K562 (cell line): Measurements from ENCODE around the gene ZNF385D. TPM values are rescaled to one million over a fixed set of nuclear protein-coding genes. Genes with fewer than 3 reads are reported as not detected.
A peak's percentile ranks its signal among the peaks of the same experiment; 100 is the strongest.

Experiments
- ATAC-seq: fragments of 200-7000 bp; cut with Tn5 transposase; 3 replicates; pipeline ENCODE4 v1.9.1; 2020; ENCODE audit warnings: moderate library complexity
- BruUV-seq: library from RNA; stranded (reverse); fragments of 400-500 nt; replicated peaks from 2 replicates; lab custom pipeline; 2021; lab: Mats Ljungman, UMichigan
- CTCF ChIA-PET: fragments of 300-600 bp; formaldehyde crosslinking; extraction: SDS; loops from one replicate; lab custom pipeline; 2021; ENCODE audit warnings: low intra/inter-chr PET ratio; lab: Yijun Ruan, JAX
- POLR2A ChIA-PET: fragments of 300-600, 350-650 bp; sonication (Branson Sonifier 250); formaldehyde crosslinking; extraction: SDS; loops from one replicate; lab custom pipeline; 2021; ENCODE audit warnings: antibody characterized with exemption, inconsistent platforms; lab: Yijun Ruan, JAX
- DNase-seq, 4 experiments: peaks; one replicate each; pipeline versions ENCODE4 v3.0.0 to v3.0.0-alpha.2; 2011 to 2018; ENCODE audit warnings: low spot score in 3 of 4, mixed read lengths in 3 of 4; ENCODE audit errors: extremely low read depth in 1 of 4
- FAIRE-seq: peaks from 2 replicates; lab custom pipeline; 2011; peaks lifted over from hg19 to GRCh38; lab: Jason Lieb, UNC
- H2AFZ ChIP-seq: 2 replicates; pipeline ENCODE4 v1.6.0; 2011; ENCODE audit warnings: low read depth, low read length, control low read depth, inconsistent platforms
- H3K27ac ChIP-seq: fragments of 200-600 bp; 3 replicates; pipeline ENCODE4 v1.8.0; 2011; ENCODE audit warnings: low read depth, mild to moderate bottlenecking, control low read depth, inconsistent platforms, low read length, moderate library complexity, mixed read lengths; ENCODE audit errors: extremely low read depth
- H3K27me3 ChIP-seq, 2 experiments: fragments of 300-600 bp in 1 of 2; 2 replicates in 1 of 2; 3 replicates in 1 of 2; pipeline versions ENCODE4 v1.6.0 to v1.8.0; 2011; ENCODE audit warnings: inconsistent platforms in 2 of 2, low read length in 2 of 2, mild to moderate bottlenecking in 1 of 2, mixed read lengths in 1 of 2, moderate library complexity in 1 of 2; ENCODE audit not compliant: control insufficient read depth in 2 of 2, insufficient read depth in 2 of 2
- H3K36me3 ChIP-seq: fragments of 300-600 bp; 3 replicates; pipeline ENCODE4 v1.8.0; 2011; ENCODE audit warnings: mild to moderate bottlenecking, low read length, inconsistent platforms; ENCODE audit not compliant: control insufficient read depth, insufficient read depth
- H3K4me1 ChIP-seq, 2 experiments: fragments of 200-600 bp in 1 of 2; replicated peaks in 1 of 2; 2 replicates in 1 of 2; 3 replicates in 1 of 2; pipeline versions ENCODE4 v1.5.1 to v1.8.0; 2011; ENCODE audit warnings: inconsistent platforms in 2 of 2, low read length in 2 of 2, mild to moderate bottlenecking in 1 of 2, mixed read lengths in 1 of 2, moderate library complexity in 1 of 2; ENCODE audit not compliant: control insufficient read depth in 2 of 2, insufficient read depth in 2 of 2
- H3K4me2 ChIP-seq: 2 replicates; pipeline ENCODE4 v1.6.1; 2011; ENCODE audit warnings: low read length, control low read depth, inconsistent platforms, mixed read lengths; ENCODE audit not compliant: insufficient read depth
- H3K4me3 ChIP-seq: fragments of 200-600 bp; sonication (generic), shearing (Covaris generic); 2 replicates; pipeline ENCODE4 v1.5.1; 2016; ENCODE audit warnings: control low read depth, inconsistent platforms
- H3K79me2 ChIP-seq: fragments of 200-600 bp; 3 replicates; pipeline ENCODE4 v1.8.0; 2011; ENCODE audit warnings: low read length, inconsistent platforms; ENCODE audit not compliant: control insufficient read depth, insufficient read depth
- H3K9ac ChIP-seq, 2 experiments: 2 replicates each; pipeline versions ENCODE4 v1.6.0 to v1.6.1; 2011; ENCODE audit warnings: low read depth in 2 of 2, low read length in 2 of 2, control low read depth in 1 of 2, inconsistent platforms in 1 of 2, mild to moderate bottlenecking in 1 of 2, mixed read lengths in 1 of 2; ENCODE audit not compliant: insufficient read depth in 1 of 2
- H3K9me1 ChIP-seq: one replicate; pipeline ENCODE4 v1.6.0; 2011; ENCODE audit warnings: inconsistent platforms, mild to moderate bottlenecking, low read length, moderate library complexity; ENCODE audit not compliant: control insufficient read depth, insufficient read depth
- H3K9me3 ChIP-seq: replicated peaks from 2 replicates; pipeline ENCODE4 v1.5.1; 2011; ENCODE audit warnings: low read depth, low read length, inconsistent platforms; ENCODE audit not compliant: control insufficient read depth, insufficient read depth
- H4K20me1 ChIP-seq: replicated peaks from 2 replicates; pipeline ENCODE4 v1.6.1; 2011; ENCODE audit warnings: low read length, inconsistent platforms, mixed read lengths; ENCODE audit not compliant: control insufficient read depth, insufficient read depth
- ARNT ChIP-seq, 2 experiments: fragments of 450-650 bp; IDR thresholded peaks; 2 replicates each; pipeline ENCODE4 v1.6.1; 2016; ENCODE audit warnings: mild to moderate bottlenecking in 1 of 2
- CEBPB ChIP-seq: fragments of 450-650 bp; IDR thresholded peaks from 2 replicates; pipeline ENCODE4 v1.6.1; 2016; ENCODE audit warnings: missing genetic modification characterization, missing compliant biosample characterization
- CREB3L1 ChIP-seq: fragments of 450-650 bp; IDR thresholded peaks from 2 replicates; pipeline ENCODE4 v1.6.1; 2014; ENCODE audit warnings: low read depth, mild to moderate bottlenecking, moderate library complexity, borderline replicate concordance
- DDX20 ChIP-seq: fragments of 450-650 bp; IDR thresholded peaks from 2 replicates; pipeline ENCODE4 v1.6.1; 2016; ENCODE audit warnings: missing genetic modification characterization, low read depth, mild to moderate bottlenecking, missing compliant biosample characterization, moderate library complexity
- E2F4 ChIP-seq: sonication (generic); formaldehyde crosslinking; IDR thresholded peaks from 2 replicates; pipeline ENCODE4 v1.8.0; 2022; ENCODE audit warnings: mild to moderate bottlenecking, low read depth, missing genetic modification reagents
- HMGXB4 ChIP-seq: sonication (generic); formaldehyde crosslinking; IDR thresholded peaks from 2 replicates; pipeline ENCODE4 v1.8.1; 2023; ENCODE audit warnings: mild to moderate bottlenecking, missing genetic modification reagents
- HSF4 ChIP-seq: fragments of 250-450 bp; sonication (Bioruptor Pico); IDR thresholded peaks from 2 replicates; pipeline ENCODE4 v2.1.2; 2022; ENCODE audit warnings: mild to moderate bottlenecking, moderate library complexity, borderline replicate concordance
- MAZ ChIP-seq, 2 experiments: fragments of 450-650 bp in 1 of 2; sonication (generic) in 1 of 2; formaldehyde crosslinking; IDR thresholded peaks in 1 of 2; conservative IDR thresholded peaks in 1 of 2; 2 replicates each; pipeline versions ENCODE4 v1.4.0 to v1.5.0; 2020; ENCODE audit warnings: mild to moderate bottlenecking in 1 of 2, missing genetic modification reagents in 1 of 2
- MTA3 ChIP-seq: fragments of 450-650 bp; formaldehyde crosslinking; IDR thresholded peaks from 2 replicates; pipeline ENCODE4 v1.6.1; 2017; ENCODE audit warnings: mild to moderate bottlenecking, borderline replicate concordance
- SMARCE1 ChIP-seq: fragments of 450-650 bp; IDR thresholded peaks from 2 replicates; pipeline ENCODE4 v1.7.1; 2016; ENCODE audit warnings: mild to moderate bottlenecking
- TAF15 ChIP-seq: fragments of 200-400 bp; formaldehyde crosslinking; IDR thresholded peaks from 2 replicates; pipeline ENCODE4 v1.6.1; 2017; ENCODE audit warnings: mild to moderate bottlenecking, low read depth, low read length, moderate library complexity
- XRCC3 ChIP-seq: fragments of 450-650 bp; IDR thresholded peaks from 2 replicates; pipeline ENCODE4 v1.6.1; 2017; ENCODE audit warnings: mild to moderate bottlenecking, moderate library complexity
- ZBTB11 ChIP-seq, 3 experiments: fragments of 200-800 bp in 1 of 3; fragments of 250-450 bp in 1 of 3; fragments of 450-650 bp in 1 of 3; sonication (Bioruptor Pico) in 1 of 3; sonication (Bioruptor generic) in 1 of 3; formaldehyde crosslinking in 1 of 3; IDR thresholded peaks; 2 replicates each; pipeline versions ENCODE4 v1.6.1 to v1.8.0; 2016 to 2022; ENCODE audit warnings: mild to moderate bottlenecking in 2 of 3, missing genetic modification characterization in 2 of 3, missing compliant biosample characterization in 1 of 3, moderate library complexity in 1 of 3
- ZNF23 ChIP-seq: fragments of 250-450 bp; sonication (Bioruptor Pico); IDR thresholded peaks from 2 replicates; pipeline ENCODE4 v1.4.0; 2020; ENCODE audit warnings: mild to moderate bottlenecking
- WGBS: fragments of 100-300 bp; shearing (Covaris generic); methylation state at CpG from one replicate; pipeline ENCODE4 v1.1.6; 2016; ENCODE audit warnings: low coverage, mixed read lengths; ENCODE audit not compliant: insufficient coverage; ENCODE audit errors: missing lambda C conversion rate; 5-methylcytosine and 5-hydroxymethylcytosine counted together
- in situ Hi-C: fragments of 300-500 bp; cut with MboI; formaldehyde crosslinking; loops from 4 replicates; pipeline ENCODE4 v1.15.0; 2018; ENCODE audit warnings: inconsistent platforms, mixed read lengths
- intact Hi-C: fragments of 100-400 bp; cut with micrococcal nuclease; formaldehyde crosslinking; loops from 2 replicates; pipeline ENCODE4 v1.14.2; 2022
- polyA plus RNA-seq, 8 experiments: library from polyadenylated mRNA; depleted of rRNA in 4 of 8; stranded (reverse) in 5 of 8; unstranded in 3 of 8; fragments of >200 nt; fragmentation: Nextera tagmentation in 2 of 8; fragmentation: Illumina TruSeq in 1 of 8; extraction: Ambion mirVana in 2 of 8; extraction: Trizol in 1 of 8; gene quantifications; 2 replicates each; pipeline versions ENCODE4 v1.2.1 to v1.2.3, GENCODE V29; 2011 to 2014; ENCODE audit warnings: inconsistent platforms in 1 of 8, missing spikeins in 1 of 8
- total RNA-seq, 7 experiments: library from RNA; depleted of rRNA in 6 of 7; stranded (reverse); fragments of >200 nt in 6 of 7; fragmentation: Illumina TruSeq in 2 of 7; extraction: Trizol in 2 of 7; gene quantifications; 2 replicates each; pipeline versions ENCODE4 v1.2.1 to v1.2.3, GENCODE V29; 2011 to 2021; ENCODE audit warnings: low replicate concordance in 1 of 7

ZNF385D gene
- total and polyA plus RNA-seq, 9 of the 15 experiments (the other 6 are each of a cell fraction or from before 2014, with no cell fraction given) = 0.14 to 1.7 (median 0.51) TPM

GRCh38 chr3:21798356-21799088 lies 47.5 kb upstream of the ZNF385D start:
- Histone ChIP-seq H2AFZ (no peak overlapping the region), H4K20me1 (no peaks in the 10 kb centered on the region), H3K9me3 (no peaks in the 10 kb centered on the region; the same call in 1 of the 2 replicates), H3K79me2 (no peaks in the 10 kb centered on the region), H3K4me2 (no peak overlapping the region), H3K4me1 (no peaks in the 10 kb centered on the region), H3K4me3 (no peak overlapping the region), H3K9ac (no peak overlapping the region), H3K36me3 (no peaks in the 10 kb centered on the region), H3K9me1 (no peaks in the 10 kb centered on the region), H3K27ac (no peak overlapping the region), H3K27me3 (no peaks in the 10 kb centered on the region)
- POLR2A ChIA-PET = no interaction called here
- WGBS = under 1% methylated on average over 9 of the region's 9 CpGs
- FAIRE-seq (no peak), DNase-seq (no peak), ATAC-seq (no peak)
- BruUV-seq = no TSS peak
- intact Hi-C loops (no loop called here), in situ Hi-C loops (no loop called here)
- CTCF ChIA-PET = no interaction called here
- TF ChIP-seq XRCC3 (no peak), E2F4 (no peak), SMARCE1 (no peak), MAZ (CRISPR knock-in tag; conservative IDR thresholded peaks at IDR 0.05 in 1 of 2, IDR thresholded peaks at IDR 0.05 in 1 of 2) (no peak), HMGXB4 (CRISPR knock-in tag) (no peak), ZNF23 (no peak), HSF4 (CRISPR knock-in tag) (no peak), CEBPB (peak; percentile 51), ARNT (IDR thresholded peaks at IDR 0.05) (no peak), MTA3 (no peak), TAF15 (no peak), ZBTB11 (CRISPR knock-in tag; IDR thresholded peaks at IDR 0.05) (no peak), DDX20 (tag) (no peak), CREB3L1 (no peak)
